Sigmoid colon (tissue), 7 donors: Measurements from ENCODE around the gene PRDM16. TPM values are rescaled to one million over a fixed set of nuclear protein-coding genes. Genes with fewer than 3 reads are reported as not detected.

Experiments used
- DNase-seq: peaks from one replicate; pipeline ENCODE4 v3.0.0-alpha.2; 2019
- H3K27ac ChIP-seq, 4 donors: fragments of 200-600 bp; sonication (generic); one replicate each; pipeline ENCODE4 v1.5.1; 2016 to 2019; ENCODE audit warnings: mild to moderate bottlenecking in 1 of 4
- H3K27me3 ChIP-seq, 3 donors: fragments of 200-600 bp; sonication (generic); one replicate each; pipeline ENCODE4 v1.5.1; 2019; ENCODE audit warnings: mild to moderate bottlenecking in 1 of 3
- H3K36me3 ChIP-seq, 4 donors: fragments of 200-600 bp; sonication (generic); one replicate each; pipeline ENCODE4 v1.5.1; 2016 to 2019
- H3K4me1 ChIP-seq, 4 donors: fragments of 200-600 bp; sonication (generic); one replicate each; pipeline ENCODE4 v1.5.1; 2017 to 2019
- H3K4me3 ChIP-seq, 4 donors: fragments of 200-600 bp; sonication (generic); one replicate each; pipeline ENCODE4 v1.5.1; 2017 to 2019; ENCODE audit warnings: mild to moderate bottlenecking in 2 of 4, moderate library complexity in 1 of 4
- H3K9me3 ChIP-seq, 4 donors: fragments of 200-600 bp in 3 of 4; sonication (generic) in 3 of 4; one replicate each; pipeline versions ENCODE4 v1.5.1 to v1.6.1; 2013 to 2019
- EP300 ChIP-seq, 4 donors: sonication (generic); formaldehyde crosslinking; IDR thresholded peaks; one replicate each; pipeline ENCODE4 v1.6.1; 2017; ENCODE audit warnings: antibody characterized with exemption in 4 of 4
- POLR2A ChIP-seq, 2 donors: fragments of 450-650 bp; IDR thresholded peaks; one replicate each; pipeline ENCODE4 v1.6.1; 2016; ENCODE audit warnings: antibody characterized with exemption in 2 of 2, mild to moderate bottlenecking in 2 of 2, moderate library complexity in 2 of 2
- POLR2AphosphoS5 ChIP-seq, 4 donors: sonication (generic); formaldehyde crosslinking; IDR thresholded peaks; one replicate each; pipeline ENCODE4 v1.6.1; 2017; ENCODE audit warnings: antibody characterized with exemption in 4 of 4
- WGBS, 2 donors: extraction: QIAGEN DNeasy Blood & Tissue Kit; methylation state at CpG; one replicate each; pipeline ENCODE4 v1.1.7; 2013; 5-methylcytosine and 5-hydroxymethylcytosine counted together
- intact Hi-C: fragments of 100-400 bp; cut with DNase I; formaldehyde crosslinking; loops from one replicate; pipeline ENCODE4 v1.15.1; 2023
- polyA plus RNA-seq, 3 donors: library from polyadenylated mRNA; stranded (reverse); fragments of 200-250 nt; gene quantifications; one replicate each; pipeline ENCODE4 v1.2.3, GENCODE V29; 2013
- total RNA-seq, 4 donors: library from RNA; depleted of rRNA; stranded (reverse); fragments of >200 nt; gene quantifications; one replicate each; pipeline ENCODE4 v1.1.0, GENCODE V29; 2016
- TF ChIP-seq, protein P1 (sequence below), 4 experiments: fragments of 450-650 bp in 3 of 4; fragments of 200-600 bp in 1 of 4; IDR thresholded peaks; one replicate each; pipeline ENCODE4 v1.5.1; 2016 to 2019; ENCODE audit warnings: antibody characterized with exemption in 4 of 4, mild to moderate bottlenecking in 3 of 4, moderate library complexity in 2 of 4
- donor health status: healthy with polysubstance abuse.
- donor health status: Bipolar disorder and iron deficiency.
- donor health status: healthy.

PRDM16 gene
- total and polyA plus RNA-seq, 7 donors, result under 0.01 to 1.7 (median 0.49) TPM

DNA sequence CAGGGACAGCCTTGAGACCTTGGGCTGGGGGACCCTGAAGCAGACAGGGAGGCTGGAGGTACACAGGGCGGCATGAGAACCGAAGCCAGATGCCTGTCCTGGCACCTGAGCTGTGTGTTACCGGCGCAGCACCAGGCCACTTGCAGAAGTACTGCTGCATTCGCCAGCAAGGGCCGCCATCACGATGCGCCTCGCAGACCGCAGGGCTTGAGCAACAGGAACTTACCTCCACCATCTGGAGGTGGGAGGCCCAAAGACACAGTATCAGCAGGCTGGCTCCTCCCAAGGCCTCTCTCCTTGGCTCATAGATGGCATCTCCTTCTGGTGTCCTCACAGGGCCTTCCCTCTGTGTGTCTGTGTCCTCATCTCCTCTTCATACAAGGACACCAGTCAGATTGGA, 90.1 kb downstream of the PRDM16 start:
- intact Hi-C loops, result no loop called here
- H3K36me3 ChIP-seq, result no peaks in the 10 kb centered on the region
- no peaks in the 10 kb centered on the region for H3K9me3 ChIP-seq
- H3K27me3 ChIP-seq, result peaks cover 7 to 33% (median 12%) of the 10 kb centered on the region in 3 donors
- DNase-seq, result no peak
- no peak overlapping the region for H3K4me3 ChIP-seq
- no peak overlapping the region for H3K27ac ChIP-seq
- no peak for TF ChIP-seq POLR2AphosphoS5 (IDR thresholded peaks at IDR 0.05)
- no peak for TF ChIP-seq EP300 (IDR thresholded peaks at IDR 0.05)
- TF ChIP-seq, protein P1, sequence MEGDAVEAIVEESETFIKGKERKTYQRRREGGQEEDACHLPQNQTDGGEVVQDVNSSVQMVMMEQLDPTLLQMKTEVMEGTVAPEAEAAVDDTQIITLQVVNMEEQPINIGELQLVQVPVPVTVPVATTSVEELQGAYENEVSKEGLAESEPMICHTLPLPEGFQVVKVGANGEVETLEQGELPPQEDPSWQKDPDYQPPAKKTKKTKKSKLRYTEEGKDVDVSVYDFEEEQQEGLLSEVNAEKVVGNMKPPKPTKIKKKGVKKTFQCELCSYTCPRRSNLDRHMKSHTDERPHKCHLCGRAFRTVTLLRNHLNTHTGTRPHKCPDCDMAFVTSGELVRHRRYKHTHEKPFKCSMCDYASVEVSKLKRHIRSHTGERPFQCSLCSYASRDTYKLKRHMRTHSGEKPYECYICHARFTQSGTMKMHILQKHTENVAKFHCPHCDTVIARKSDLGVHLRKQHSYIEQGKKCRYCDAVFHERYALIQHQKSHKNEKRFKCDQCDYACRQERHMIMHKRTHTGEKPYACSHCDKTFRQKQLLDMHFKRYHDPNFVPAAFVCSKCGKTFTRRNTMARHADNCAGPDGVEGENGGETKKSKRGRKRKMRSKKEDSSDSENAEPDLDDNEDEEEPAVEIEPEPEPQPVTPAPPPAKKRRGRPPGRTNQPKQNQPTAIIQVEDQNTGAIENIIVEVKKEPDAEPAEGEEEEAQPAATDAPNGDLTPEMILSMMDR (IDR thresholded peaks at IDR 0.05), result no peak
- TF ChIP-seq POLR2A (IDR thresholded peaks at IDR 0.05), result no peak
- no peaks in the 10 kb centered on the region for H3K4me1 ChIP-seq
- WGBS, 2 donors, result 88 to 95% methylated on average over 10 of the region's 10 CpGs

DNA sequence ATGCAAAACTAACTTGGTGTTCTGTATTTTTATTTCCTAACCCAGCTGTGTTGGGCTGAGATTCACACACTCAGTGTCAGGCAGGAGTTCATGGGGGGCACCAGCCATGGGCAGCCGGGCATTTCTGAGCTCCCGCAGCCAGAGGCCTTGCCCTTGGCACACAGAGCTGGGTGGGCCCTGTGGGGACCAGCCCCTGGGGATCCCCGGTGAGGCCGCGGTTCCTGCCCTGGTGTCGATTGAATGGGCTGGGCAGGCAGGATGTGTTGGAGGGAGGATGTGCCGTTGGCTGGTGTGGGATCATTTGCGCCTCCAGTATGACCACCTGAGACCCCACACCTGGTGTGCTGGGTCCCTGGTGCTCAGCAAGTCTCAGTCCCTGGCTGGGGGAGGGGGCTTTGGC, 91.0 kb downstream of the PRDM16 start:
- TF ChIP-seq EP300 (IDR thresholded peaks at IDR 0.05) (no peak), POLR2AphosphoS5 (IDR thresholded peaks at IDR 0.05) (no peak), POLR2A (IDR thresholded peaks at IDR 0.05) (no peak)
- TF ChIP-seq, protein P1 (IDR thresholded peaks at IDR 0.05), result no peak
- no peaks in the 10 kb centered on the region for H3K4me1 ChIP-seq
- 89 to 90% methylated on average over 8 of the region's 8 CpGs for WGBS, 2 donors
- intact Hi-C loops, result no loop called here
- H3K9me3 ChIP-seq, result no peaks in the 10 kb centered on the region
- DNase-seq, result no peak
- H3K36me3 ChIP-seq, result no peaks in the 10 kb centered on the region
- no peak overlapping the region for H3K4me3 ChIP-seq
- peaks cover 7 to 24% (median 12%) of the 10 kb centered on the region in 3 donors for H3K27me3 ChIP-seq
- H3K27ac ChIP-seq, result no peak overlapping the region

DNA sequence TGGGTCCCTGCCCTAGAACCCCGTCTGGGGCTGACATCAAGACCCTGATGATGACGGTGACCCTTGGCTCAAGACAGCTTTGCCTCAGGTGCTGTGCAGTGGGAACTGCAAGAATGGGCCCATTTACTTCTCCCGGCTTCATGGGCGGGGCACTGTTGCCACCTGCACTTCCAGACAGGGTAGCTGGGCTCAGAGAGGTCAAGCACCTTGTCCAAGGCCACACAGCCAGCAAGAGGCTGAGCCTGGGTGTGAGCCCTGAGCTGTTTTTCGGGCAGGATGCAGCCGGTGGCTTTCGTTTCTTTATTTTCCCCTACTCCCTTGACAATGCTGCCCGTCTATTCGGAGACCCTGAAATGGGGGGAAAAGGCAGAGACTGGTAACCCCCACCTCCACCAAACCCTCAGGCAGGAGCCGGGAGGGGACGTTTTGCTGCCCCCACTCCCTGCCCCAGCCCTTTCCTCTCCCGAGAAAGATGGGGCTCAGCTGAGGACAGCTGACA, 91.7 kb downstream of the PRDM16 start:
- 51 to 65% methylated on average over 12 of the region's 12 CpGs for WGBS, 2 donors
- Histone ChIP-seq H3K27ac (no peak overlapping the region), H3K4me3 (no peak overlapping the region), H3K36me3 (no peaks in the 10 kb centered on the region), H3K9me3 (no peaks in the 10 kb centered on the region), H3K27me3 (peaks cover 7 to 18% (median 12%) of the 10 kb centered on the region in 3 donors), H3K4me1 (no peaks in the 10 kb centered on the region)
- TF ChIP-seq POLR2AphosphoS5 (IDR thresholded peaks at IDR 0.05) (no peak), EP300 (IDR thresholded peaks at IDR 0.05) (no peak), POLR2A (IDR thresholded peaks at IDR 0.05) (no peak)
- TF ChIP-seq, protein P1 (IDR thresholded peaks at IDR 0.05), result no peak
- DNase-seq, result no peak
- intact Hi-C loops, result no loop called here

DNA sequence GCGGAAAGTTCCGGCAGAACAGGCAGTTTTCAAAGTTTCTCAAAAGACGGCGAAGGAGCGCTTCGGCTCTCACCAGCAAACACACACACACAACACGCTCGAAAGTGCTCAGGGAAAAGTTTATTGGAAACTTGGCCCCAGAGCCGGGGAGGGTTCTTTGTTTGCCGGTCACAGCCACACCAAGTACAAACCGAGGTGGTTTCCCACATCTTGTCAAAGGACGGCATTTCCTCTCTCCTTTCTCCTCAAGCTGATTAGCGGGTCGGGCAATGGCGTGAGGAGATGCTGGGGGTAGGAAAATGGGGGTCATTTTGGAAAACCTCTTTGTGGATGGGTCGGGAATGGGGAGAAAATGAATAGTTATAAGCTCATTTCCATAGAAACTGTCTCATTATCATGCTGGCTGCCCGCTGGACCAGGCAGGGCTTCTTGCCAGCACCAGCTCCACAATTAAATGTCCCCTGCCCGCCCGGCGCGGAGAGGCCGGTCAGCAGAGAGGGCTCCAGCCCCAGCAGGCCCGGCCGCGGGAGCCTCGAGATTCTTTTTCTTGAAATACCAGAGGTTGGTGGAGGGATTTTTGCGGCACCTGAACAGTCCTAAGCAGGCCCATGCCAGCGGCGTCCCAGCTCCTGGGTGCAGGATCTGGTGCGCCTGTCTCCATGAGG, 92.3 kb downstream of the PRDM16 start:
- Histone ChIP-seq H3K4me3 (no peak overlapping the region), H3K9me3 (no peaks in the 10 kb centered on the region), H3K27ac (no peak overlapping the region), H3K27me3 (peaks cover 7 to 17% (median 12%) of the 10 kb centered on the region in 3 donors), H3K36me3 (no peaks in the 10 kb centered on the region), H3K4me1 (no peaks in the 10 kb centered on the region)
- TF ChIP-seq EP300 (IDR thresholded peaks at IDR 0.05) (no peak), POLR2AphosphoS5 (IDR thresholded peaks at IDR 0.05) (no peak), POLR2A (IDR thresholded peaks at IDR 0.05) (no peak)
- TF ChIP-seq, protein P1 (IDR thresholded peaks at IDR 0.05), result no peak
- no peak for DNase-seq
- intact Hi-C loops, result no loop called here
- 48 to 53% methylated on average over 30 of the region's 30 CpGs for WGBS, 2 donors
